COLO668 (cell line): Measurements from ENCODE around the gene ADAMTS2.
A peak's percentile ranks its signal among the peaks of the same experiment; 100 is the strongest.

ENCODE experiments used
- DNase-seq: peaks from one replicate; lab custom pipeline; 2025; ENCODE audit not compliant: unreplicated experiment; lab: John Stamatoyannopoulos, UW

The ADAMTS2 gene

GRCh38 chr5:179166171-179166885 is 178.9 kb downstream of the ADAMTS2 start:
- no peak for DNase-seq

- DNase-seq = no peak
Observed at GRCh38 chr5:179165421-179166170, 179.7 kb downstream of the ADAMTS2 start.

- DNase-seq = no peak
Observed at GRCh38 chr5:179164331-179165311, 180.6 kb downstream of the ADAMTS2 start.

GRCh38 chr5:179163236-179164155 is 181.8 kb downstream of the ADAMTS2 start:
- no peak for DNase-seq

- DNase-seq = no peak
Observed at GRCh38 chr5:179162351-179163235, 182.7 kb downstream of the ADAMTS2 start.

GRCh38 chr5:179161901-179162300 is 183.4 kb downstream of the ADAMTS2 start:
- DNase-seq = no peak

- no peak for DNase-seq
Observed at GRCh38 chr5:179160584-179160983, 184.7 kb downstream of the ADAMTS2 start.

- no peak for DNase-seq
Observed at GRCh38 chr5:179158556-179158955, 186.7 kb downstream of the ADAMTS2 start.

- DNase-seq = peak; percentile 10
Observed at GRCh38 chr5:179154991-179155955, 190.0 kb downstream of the ADAMTS2 start.

- no peak for DNase-seq
Observed at GRCh38 chr5:179154346-179154990, 190.8 kb downstream of the ADAMTS2 start.

GRCh38 chr5:179153921-179154345 is 191.3 kb downstream of the ADAMTS2 start:
- no peak for DNase-seq

- DNase-seq = no peak
Observed at GRCh38 chr5:179153341-179153901, 191.8 kb downstream of the ADAMTS2 start.

GRCh38 chr5:179152941-179153340 is 192.3 kb downstream of the ADAMTS2 start:
- no peak for DNase-seq

GRCh38 chr5:179152144-179152895 is 192.9 kb downstream of the ADAMTS2 start:
- no peak for DNase-seq

- DNase-seq = no peak
Observed at GRCh38 chr5:179151286-179152118, 193.8 kb downstream of the ADAMTS2 start.

- no peak for DNase-seq
Observed at GRCh38 chr5:179150011-179150410, 195.2 kb downstream of the ADAMTS2 start.
